Left renal cortex interstitium (tissue), 4 donors: ENCODE data around the gene POLR2J3. TPM values are rescaled to one million over a fixed set of nuclear protein-coding genes. Genes with fewer than 3 reads are reported as not detected.
A peak's percentile ranks its signal among the peaks of the same experiment; 100 is the strongest.
"Not testable (repeated sequence)": the region's sequence is repeated elsewhere in the genome, so short reads cannot be mapped to it uniquely, and the experiment has no call there.

Experiments
- DNase-seq, 4 donors: peaks; one replicate each; pipeline ENCODE4 v3.0.0-alpha.2; 2013; ENCODE audit warnings: low read depth in 4 of 4, low spot score in 2 of 4, missing footprints in 1 of 4
- polyA plus RNA-seq, 4 donors: library from polyadenylated mRNA; unstranded; fragments of 120-200 nt; gene quantifications; one replicate each; pipeline ENCODE4 v1.2.1, GENCODE V29; 2013; ENCODE audit not compliant: insufficient read length in 4 of 4

Gene POLR2J3
- polyA plus RNA-seq: 10 to 100 TPM; 54.8 to 94.5 (median 74.6) TPM

DNA sequence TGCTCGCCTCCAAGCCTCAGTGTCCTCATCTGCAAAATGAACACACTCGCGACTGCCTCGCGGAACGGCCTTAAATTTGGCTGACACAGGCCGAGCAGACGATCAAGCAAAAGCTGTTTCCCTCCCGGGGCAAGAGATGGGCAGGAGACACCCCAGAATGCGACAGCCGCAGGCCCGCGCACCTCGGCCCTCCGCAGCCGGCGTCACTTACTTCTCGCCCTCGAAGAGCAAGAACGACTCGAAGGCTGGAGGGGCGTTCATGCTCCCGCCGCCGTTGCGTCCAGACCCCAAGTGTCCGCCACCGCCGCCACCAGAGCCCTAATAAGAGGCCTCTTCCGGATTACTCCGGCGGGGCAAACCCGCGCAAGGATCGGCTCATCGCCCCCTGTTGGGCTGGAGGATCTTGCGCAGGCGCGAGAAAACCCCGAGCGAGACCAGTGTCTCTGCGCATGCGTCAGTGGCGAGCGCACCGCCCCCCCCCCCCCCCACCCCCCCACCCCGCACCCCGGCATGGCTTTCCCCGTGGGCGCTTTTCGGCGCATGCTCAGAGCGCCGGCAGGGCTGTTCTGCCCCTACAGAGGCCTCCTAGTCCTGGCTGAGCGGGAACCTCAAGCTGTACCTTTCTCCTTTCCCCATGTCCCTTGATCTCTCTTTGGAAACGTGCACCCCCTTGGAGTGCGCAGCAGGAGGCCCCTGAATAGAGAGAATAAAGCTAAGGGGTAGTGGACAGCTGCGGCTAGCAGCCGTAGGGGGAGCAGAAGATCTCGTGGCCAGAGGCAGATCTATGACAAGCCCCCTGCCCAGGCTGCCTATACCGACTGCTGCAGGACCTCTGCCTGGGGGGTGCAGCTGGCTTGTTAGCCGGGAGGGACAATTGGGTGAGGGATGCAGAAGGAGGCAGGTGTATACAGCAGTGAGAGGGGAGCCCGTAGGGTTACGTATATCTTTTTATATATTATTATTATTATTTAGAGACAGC, at the start of gene POLR2J3:
POLR2J3 (minus strand) TSS at position 323 of the 979 bp plus-strand sequence; CDS start at position 261, 62 bp downstream.
- peak; percentile 54 to 86 (median 67) for DNase-seq

- not testable (repeated sequence) for DNase-seq
Observed at GRCh38 chr7:102618122-102618521, 45.7 kb upstream of the POLR2J3 start.

- not testable (repeated sequence) for DNase-seq
Observed at GRCh38 chr7:102616507-102617125, 44.2 kb upstream of the POLR2J3 start, which contains the start of gene RASA4. RASA4 (minus strand) TSS chr7:102616756; CDS start chr7:102616689, 67 bp downstream.

DNA sequence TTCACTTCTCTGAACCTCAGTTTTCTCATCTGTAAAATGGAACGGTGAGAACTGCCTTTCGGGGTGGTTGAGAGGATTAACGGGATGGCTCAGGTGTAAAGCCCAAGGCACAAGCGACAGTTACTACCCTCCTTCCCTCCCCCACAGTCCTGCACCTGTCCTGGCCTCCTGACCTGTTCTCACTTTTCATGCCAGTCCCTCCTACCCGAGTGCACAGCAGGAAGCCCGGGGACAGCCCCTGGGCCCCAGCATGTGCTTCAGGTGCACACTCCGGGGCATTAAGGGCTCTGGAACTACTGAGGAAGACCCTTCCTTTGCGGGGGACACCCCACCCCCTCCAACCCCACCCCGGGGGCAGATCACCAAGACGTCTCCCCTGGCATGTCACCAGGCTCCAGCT, 43.5 kb upstream of the POLR2J3 start:
- DNase-seq: not testable (repeated sequence)

DNA sequence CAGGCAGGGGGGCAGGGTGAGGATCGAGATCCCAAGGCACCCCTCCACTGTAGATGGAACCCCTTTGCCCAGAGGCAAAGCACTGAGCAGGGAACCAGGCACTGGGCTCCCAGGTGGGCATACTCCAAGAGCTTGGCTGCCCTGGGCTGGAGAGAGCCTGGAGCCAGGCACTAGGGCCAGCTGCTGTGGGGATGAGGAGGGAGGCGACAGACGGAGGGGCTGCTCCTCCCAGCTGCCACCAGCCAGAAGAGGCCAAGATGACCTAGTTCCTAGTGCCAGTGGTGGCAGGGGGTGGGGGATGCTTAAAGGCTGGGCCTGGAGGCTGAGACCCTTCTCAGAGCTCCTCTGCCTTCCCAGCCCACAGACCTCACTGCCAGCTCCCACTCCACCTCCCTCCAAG, 42.5 kb upstream of the POLR2J3 start:
- DNase-seq: not testable (repeated sequence)

DNA sequence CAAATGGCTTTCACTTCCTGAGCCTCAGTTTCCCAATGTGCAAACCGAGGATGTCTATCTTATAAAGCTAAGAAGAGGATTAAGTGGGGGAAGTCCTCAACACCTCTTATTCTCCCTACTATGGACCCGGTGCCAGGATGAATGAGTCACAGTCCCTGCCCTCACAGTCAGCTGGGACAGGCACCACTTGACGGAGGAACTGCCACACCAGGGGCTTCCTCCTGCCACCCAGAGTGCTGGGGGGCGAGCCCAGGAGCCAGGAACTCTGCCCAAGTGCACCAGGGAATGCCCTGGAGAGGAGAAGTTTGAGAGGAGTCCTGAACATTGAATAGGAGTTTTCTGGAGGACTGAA, 41.9 kb upstream of the POLR2J3 start:
- not testable (repeated sequence) for DNase-seq

DNA sequence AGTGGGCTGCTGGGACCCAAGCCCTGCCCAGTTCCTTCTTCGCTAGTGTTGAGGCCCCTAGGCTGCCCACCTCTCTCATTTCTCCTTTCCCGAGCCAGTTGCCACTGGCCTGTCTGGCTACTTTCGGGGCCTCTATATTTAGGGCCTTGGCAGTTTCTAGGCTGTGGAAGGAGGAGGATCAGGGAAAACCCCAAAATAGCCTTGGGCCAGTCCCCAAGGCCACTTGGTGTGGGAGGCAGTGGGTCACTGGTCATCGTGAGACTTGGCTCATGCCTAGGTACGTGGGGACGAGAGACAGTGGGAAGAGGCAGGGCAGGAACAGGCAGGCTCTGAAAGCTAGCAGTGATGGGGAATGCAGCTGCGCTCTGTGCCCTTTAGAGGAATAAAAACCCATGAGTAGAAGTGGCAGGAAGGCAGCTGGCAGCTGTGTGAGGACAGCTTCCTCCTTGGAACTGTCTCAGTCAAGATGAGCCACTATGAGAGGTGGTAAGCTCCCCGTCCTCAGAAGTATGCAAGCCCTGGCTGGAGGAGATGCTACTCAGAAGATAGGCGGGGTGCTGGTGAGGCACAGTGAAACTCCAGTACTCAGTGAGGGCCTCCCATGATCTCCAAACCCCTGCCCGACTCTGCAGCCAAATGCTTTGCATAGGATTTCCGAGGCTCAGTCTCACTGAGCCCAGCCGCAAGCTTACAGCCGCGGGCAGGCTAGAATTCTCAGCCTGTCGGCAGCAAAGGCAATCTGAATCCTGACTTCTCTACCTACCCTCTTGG, 41.4 kb upstream of the POLR2J3 start:
- not testable (repeated sequence) for DNase-seq

- not testable (repeated sequence) for DNase-seq
Observed at GRCh38 chr7:102611675-102612325, 39.4 kb upstream of the POLR2J3 start.

- not testable (repeated sequence) for DNase-seq
Observed at GRCh38 chr7:102611013-102611674, 38.8 kb upstream of the POLR2J3 start.

DNA sequence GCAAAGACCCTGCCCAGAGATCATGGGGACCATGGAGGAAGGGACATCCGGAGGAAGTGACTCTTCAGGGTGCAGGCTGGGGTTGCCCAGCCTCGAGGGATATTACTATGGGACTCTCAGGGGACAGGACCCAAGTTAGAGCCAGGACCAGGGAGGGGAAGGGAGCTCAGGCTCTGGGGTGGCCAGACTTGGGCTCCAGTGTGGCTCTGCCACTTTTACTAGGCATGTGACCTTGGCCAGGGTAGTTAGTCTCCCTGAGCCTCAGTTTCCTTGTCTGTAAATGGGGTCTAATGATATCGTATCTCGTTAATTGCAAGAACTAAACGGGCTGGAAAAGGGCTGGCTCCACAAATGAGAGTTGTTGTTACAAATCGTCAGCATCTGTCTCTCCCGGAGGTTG, 38.1 kb upstream of the POLR2J3 start:
- DNase-seq: not testable (repeated sequence)

DNA sequence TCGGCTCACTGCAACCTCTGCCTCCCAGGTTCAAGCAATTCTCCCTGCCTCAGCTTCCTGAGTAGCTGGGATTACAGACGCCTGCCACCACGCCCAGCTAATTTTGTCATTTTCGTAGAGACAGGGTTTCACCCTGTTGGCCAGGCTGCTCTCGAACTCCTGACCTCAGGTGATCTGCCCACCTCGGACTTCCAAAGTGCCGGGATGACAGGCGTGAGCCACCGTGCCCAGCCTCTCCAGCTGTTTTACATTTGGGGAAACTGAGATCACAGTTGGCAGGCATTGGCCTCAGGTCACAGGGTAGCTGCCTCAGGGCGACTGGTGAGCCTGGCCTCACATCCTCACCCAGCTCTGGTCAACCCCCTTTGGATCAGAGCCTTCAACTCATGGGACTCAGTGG, 37.4 kb upstream of the POLR2J3 start:
- DNase-seq: not testable (repeated sequence)

DNA sequence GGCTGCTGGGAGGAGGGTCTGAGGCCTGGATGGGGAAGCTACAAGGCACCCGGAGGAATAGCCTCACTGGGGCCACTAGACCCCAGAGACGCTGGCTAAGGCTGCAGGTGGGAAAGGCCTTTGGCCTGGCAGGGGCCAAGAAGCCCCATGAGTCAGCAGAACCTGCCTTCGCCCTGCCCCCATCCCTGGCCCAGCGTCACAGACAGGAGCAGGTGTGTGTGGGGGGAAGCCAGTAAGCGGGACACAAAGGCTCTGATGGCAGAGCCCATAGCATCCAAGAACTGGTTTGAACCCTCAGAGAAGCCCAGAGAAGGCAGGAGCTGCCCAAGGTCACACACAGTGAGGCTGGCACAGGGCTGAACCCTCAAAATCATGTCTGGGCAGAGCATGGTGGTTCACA, 34.5 kb upstream of the POLR2J3 start:
- not testable (repeated sequence) for DNase-seq

GRCh38 chr7:102604431-102605145, 32.2 kb upstream of the POLR2J3 start:
- DNase-seq: not testable (repeated sequence)

GRCh38 chr7:102602317-102602716, 29.9 kb upstream of the POLR2J3 start:
- DNase-seq: not testable (repeated sequence)

DNA sequence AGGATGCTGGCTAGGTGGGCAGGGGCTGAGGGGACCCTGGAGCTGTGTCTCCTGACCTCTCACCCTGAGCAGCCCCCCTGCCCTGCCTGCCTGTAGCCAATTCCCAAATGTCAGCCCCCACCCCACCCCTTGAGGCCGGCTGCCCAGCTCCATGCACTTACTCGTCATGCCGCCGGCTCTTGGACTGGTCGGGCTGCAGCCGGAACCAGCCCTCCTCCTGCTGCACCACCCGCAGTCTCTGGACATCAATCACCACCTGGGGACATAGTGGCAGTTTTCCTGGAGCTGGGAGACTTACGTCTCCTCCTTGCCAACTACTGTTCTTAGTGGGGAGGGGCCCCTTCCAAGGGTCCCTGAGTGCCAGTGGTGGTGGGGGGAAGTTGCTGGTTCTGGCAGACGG, 27.3 kb upstream of the POLR2J3 start:
- DNase-seq: not testable (repeated sequence)

DNA sequence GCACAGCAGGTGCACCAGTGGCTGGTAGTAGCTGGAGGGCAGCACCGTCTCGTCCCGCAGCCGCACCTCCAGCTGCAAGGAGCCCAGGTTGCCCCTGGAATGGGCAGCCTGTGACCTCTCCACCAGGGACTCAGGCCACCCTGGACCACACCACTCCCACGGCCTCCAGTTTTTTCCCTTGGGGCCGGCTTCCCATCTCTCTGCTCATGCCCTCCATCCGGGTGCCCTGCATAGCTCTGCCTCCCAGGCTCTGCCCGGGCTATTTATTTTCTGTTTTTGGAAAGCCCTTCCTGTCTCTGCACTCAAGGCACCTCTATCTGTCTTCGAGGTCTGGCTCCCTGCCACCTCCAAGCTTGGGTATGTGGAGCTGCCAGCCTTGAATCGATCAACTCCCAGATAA, 23.7 kb upstream of the POLR2J3 start:
- not testable (repeated sequence) for DNase-seq

- not testable (repeated sequence) for DNase-seq
Observed at GRCh38 chr7:102593637-102594334, 21.4 kb upstream of the POLR2J3 start.

DNA sequence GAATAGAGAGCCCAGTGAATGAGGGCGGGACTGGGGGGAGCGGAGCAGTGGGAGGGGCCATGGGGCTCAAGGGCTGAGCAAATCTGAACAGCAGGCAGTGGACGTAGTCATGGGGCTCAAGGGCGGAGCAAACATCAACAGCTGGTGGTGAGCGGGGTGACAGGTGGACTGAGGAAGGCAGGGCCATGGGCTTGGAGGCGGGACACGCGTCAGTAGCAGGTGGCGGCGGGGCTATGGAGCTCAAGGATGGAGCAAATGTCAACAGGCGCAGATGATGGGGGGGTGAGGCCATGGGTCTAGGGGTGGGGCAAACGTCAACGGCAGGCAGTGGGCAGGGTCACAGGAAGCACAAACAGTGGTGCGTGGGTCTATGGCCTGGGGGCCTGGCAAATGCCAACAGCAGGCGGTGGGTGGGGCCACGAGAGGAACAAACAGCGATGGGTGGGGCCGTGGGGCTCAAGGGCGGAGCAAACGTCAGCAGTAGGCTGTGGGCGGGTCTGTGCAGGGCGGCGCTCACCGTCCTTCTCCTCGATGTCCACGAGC, 20.2 kb upstream of the POLR2J3 start:
- not testable (repeated sequence) for DNase-seq
